Measurements from ENCODE around the gene SGMS1.

The SGMS1 gene

GRCh38 chr10:50613150-50613549 is 10.6 kb downstream of the SGMS1 start:
- in situ Hi-C loops (cut with MboI; ENCODE audit: low sequenced_read_pairs): no loop called here

DNA sequence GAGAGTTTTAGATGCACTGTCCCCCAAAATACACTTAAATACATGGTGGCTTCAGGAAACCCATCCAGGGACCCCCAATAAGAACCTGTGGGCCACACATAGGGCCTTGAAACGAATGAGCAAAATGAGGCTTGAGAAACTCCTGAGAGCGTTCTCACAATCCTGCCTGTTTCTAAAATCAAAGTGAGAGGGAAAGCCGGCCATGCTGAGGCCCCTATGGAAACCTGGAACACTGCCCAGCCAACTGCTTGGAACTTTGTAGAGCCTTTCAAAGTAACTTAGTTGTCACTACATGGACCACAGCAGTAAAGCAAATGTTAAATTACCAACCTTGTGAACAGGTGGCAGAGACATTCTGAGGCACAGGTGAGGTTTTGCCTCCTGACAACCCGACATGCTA is 13.4 kb downstream of the SGMS1 start:
- in situ Hi-C loops (cut with MboI; ENCODE audit: low sequenced_read_pairs): no loop called here

- in situ Hi-C loops (cut with MboI; ENCODE audit: low sequenced_read_pairs): no loop called here
Measured at GRCh38 chr10:50607356-50607925, 16.3 kb downstream of the SGMS1 start.

- in situ Hi-C loops (cut with MboI; ENCODE audit: low sequenced_read_pairs): no loop called here
Measured at GRCh38 chr10:50605951-50606270, 17.8 kb downstream of the SGMS1 start.

DNA sequence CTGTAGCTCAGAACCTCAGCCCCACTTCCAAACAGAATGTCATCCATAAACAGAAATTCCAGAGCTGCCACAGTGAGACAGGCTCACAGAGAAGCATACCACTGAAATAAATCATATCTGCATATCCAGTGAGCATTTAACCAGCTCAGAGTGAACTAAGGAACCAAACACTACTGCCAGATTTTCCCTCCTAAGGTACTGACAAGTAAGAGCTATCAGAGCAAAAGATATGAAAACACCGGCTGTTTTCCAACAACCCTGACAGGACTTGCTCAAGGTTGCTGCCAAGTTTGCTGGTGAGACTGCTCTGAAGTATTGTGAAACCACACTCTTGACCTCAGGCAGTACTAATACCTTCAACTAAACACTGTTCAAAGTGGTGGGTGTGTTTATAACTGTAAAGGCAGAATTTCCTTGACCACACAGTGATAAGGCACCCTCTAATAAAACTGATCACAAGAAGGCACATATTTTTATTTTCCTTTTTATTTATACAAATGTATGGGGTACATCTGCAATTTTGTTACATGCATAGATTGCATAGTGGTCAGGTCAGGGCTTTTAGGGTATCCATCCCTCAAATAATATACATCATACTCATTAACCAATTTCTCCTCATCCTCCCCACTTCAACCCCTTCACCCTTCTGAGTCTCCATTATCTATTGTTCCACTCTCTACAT is 18.3 kb downstream of the SGMS1 start:
- in situ Hi-C loops (cut with MboI; ENCODE audit: low sequenced_read_pairs): no loop called here

GRCh38 chr10:50604809-50605208 is 18.9 kb downstream of the SGMS1 start:
- in situ Hi-C loops (cut with MboI; ENCODE audit: low sequenced_read_pairs): no loop called here

- in situ Hi-C loops (cut with MboI; ENCODE audit: low sequenced_read_pairs): no loop called here
Measured at GRCh38 chr10:50604049-50604640, 19.6 kb downstream of the SGMS1 start.

GRCh38 chr10:50603151-50603850 is 20.5 kb downstream of the SGMS1 start:
- in situ Hi-C loops (cut with MboI; ENCODE audit: low sequenced_read_pairs): no loop called here

GRCh38 chr10:50601974-50602373 is 21.8 kb downstream of the SGMS1 start:
- in situ Hi-C loops (cut with MboI; ENCODE audit: low sequenced_read_pairs): no loop called here

DNA sequence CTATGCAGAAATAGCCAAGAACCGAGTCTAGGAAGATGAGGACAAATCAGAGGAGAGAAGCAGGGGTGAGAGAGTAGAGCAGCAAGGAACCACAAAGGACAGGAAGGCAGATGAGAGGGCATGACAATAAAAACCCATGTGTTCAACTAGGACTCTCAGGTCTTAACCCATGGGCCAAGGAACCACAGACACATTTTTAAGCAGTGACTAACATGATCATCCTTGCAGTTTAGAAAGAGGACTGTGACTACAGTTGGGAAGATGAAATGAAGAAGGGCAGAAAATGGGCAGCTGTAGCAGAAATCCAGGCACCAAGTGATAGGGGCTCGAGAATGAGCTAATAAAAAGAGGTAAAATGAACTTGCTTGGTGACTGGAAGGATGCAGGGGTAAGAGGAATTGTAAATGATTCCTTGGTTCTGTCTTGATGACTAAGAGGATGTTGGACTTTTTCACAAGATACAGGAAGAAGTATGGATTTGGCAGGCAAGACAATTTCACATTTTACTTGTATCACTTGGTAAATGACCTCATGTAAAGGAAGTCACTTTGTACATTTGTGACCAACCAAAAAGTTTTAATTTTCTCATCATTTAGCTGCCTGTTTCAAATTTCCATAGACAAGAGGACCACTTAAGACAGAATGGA is 22.8 kb downstream of the SGMS1 start:
- in situ Hi-C loops (cut with MboI; ENCODE audit: low sequenced_read_pairs): no loop called here

DNA sequence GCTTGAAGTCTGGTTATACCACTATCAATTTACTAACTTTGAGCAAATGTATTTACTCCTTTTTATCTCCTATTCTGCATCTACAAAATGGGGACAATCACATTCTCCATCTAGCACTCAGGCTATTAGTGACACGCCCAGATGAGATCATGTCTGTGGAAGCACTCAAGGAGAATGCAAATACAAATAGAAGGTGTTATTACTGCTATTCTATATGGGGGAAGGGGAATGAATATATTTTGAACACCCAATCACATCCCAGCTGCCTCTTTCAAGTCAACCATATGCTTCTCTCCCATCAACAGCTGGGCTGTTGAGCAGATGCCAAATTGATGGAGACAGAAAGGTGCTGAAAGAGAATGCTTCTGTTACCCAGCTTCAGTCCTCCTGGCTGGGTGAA is 23.5 kb downstream of the SGMS1 start:
- in situ Hi-C loops (cut with MboI; ENCODE audit: low sequenced_read_pairs): no loop called here

- in situ Hi-C loops (cut with MboI; ENCODE audit: low sequenced_read_pairs): no loop called here
Measured at GRCh38 chr10:50596897-50597296, 26.9 kb downstream of the SGMS1 start.

DNA sequence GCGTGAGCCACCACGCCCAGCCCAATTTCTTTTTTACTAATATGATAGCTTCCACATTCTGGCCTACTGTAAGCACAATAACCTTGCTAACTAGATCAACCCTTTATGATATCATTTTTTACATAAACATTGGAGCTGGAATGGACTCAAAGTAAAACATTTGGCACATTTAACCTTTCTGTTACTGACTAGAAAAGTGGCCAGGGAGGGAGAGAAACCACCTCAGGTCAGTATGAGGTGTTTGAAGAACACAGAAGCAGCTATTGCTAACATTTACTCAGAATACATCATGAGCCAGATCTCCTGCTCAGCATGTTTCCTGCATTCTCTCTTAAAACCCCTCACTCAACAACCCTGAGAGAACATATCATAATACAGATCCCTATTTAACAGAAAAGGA is 27.3 kb downstream of the SGMS1 start:
- in situ Hi-C loops (cut with MboI; ENCODE audit: low sequenced_read_pairs): no loop called here

DNA sequence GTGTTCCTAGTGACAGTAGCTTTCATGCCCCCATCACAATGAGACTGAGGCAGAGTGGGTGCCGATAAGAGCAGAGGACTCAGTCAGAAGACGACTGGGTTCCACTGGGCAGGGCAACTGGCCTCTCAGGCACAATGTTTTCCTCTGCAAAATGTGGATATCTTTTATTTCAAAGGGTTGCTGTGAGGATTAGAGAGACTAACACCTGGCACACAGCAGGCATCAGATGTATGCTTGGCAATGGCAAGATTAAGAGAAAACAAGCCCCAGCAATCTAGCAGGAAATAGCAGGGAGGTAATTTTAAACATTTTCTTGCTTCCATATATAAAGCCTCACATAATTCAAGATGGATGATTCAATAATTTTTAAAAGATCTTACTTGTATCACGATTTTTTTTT is 28.0 kb downstream of the SGMS1 start:
- in situ Hi-C loops (cut with MboI; ENCODE audit: low sequenced_read_pairs): no loop called here

- in situ Hi-C loops (cut with MboI; ENCODE audit: low sequenced_read_pairs): no loop called here
Measured at GRCh38 chr10:50593523-50594376, 30.0 kb downstream of the SGMS1 start.

DNA sequence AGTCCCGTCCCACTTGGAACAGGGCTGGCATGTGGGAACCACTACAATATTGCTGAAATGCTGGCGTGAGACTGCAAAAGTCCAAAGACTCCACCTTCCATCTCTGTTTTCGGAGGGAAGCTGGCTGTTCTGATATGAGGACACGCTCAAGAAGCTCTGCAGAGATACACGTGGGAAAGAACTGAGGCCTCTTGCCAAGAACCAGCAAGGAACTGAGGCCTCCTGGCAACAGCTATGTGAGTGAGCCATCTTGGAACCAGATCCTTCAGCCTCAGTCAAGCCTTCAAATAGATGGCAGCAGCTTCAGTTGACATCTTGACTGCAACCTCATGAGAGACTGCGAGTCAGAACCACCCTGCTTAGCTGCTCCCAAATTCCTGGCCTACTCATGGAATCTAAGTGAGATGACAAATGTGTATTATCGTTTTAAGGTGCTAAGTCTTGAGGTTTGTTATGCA is 30.8 kb downstream of the SGMS1 start:
- in situ Hi-C loops (cut with MboI; ENCODE audit: low sequenced_read_pairs): no loop called here

GRCh38 chr10:50590935-50591334 is 32.8 kb downstream of the SGMS1 start:
- in situ Hi-C loops (cut with MboI; ENCODE audit: low sequenced_read_pairs): no loop called here

DNA sequence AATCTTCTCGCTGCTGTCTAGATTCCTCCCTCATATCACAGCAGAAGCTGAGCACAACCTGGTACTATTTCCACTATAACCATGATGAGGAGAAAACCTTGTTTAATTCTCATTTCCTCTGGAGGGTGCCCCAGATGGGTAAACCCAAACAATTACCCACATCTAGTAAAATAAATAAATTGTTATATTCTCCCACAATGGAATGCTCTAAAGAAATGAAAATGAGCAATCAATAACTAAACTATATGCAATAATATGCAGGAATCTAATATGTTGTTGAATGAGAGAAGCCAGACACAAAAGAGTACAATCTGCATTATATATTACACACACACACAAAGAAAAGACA is 37.0 kb downstream of the SGMS1 start:
- in situ Hi-C loops (cut with MboI; ENCODE audit: low sequenced_read_pairs): no loop called here

DNA sequence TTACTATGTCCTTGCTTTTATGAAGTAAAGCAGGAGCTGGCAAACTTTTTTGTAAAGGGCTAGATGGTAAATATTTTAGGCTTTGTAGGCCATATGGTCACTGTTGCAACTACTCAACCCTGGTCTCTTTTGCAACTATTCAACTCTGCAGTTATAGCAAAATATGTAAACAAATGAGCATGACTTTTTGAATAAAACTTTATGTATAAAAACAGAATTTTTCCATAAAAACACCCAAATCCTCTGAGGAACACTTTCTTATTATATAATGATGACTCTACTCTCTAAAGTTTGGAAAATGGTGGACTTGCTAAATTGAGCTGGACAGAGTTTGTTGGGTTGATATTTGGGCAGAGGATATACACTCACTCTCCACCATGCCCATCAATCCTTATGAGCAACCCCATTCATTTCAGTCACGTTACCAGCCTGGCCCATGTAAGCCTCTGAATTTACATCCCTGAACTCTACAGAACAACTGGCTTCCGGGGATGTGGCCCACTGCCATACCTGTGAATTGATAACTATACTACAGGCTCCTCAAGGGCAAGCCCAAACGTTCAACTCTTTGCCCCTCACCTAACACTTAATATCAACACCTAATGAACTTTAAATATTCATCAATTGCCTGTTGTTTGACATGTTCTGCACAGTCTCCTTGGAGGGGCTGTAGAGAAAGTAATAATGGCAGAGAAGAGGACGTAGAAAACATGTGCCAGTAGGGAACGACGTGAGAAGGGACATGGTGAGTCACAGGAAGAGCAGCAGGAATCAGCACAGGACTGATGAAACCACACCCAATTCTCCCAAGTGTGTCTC is 37.6 kb downstream of the SGMS1 start:
- in situ Hi-C loops (cut with MboI; ENCODE audit: low sequenced_read_pairs): no loop called here

Data from HL-60/S4 (cell line).